HG02571 (cell line): ENCODE measurements around the gene FA2H.
"Not testable (repeated sequence)": the region's sequence is repeated elsewhere in the genome, so short reads cannot be mapped to it uniquely, and the experiment has no call there.

ENCODE experiments used
- ATAC-seq: cut with Tn5 transposase; IDR thresholded peaks from one replicate; pipeline ENCODE4 v1.9.1; 2021; ENCODE audit warnings: mild to moderate bottlenecking, moderate library complexity; ENCODE audit not compliant: unreplicated experiment

Gene FA2H

DNA sequence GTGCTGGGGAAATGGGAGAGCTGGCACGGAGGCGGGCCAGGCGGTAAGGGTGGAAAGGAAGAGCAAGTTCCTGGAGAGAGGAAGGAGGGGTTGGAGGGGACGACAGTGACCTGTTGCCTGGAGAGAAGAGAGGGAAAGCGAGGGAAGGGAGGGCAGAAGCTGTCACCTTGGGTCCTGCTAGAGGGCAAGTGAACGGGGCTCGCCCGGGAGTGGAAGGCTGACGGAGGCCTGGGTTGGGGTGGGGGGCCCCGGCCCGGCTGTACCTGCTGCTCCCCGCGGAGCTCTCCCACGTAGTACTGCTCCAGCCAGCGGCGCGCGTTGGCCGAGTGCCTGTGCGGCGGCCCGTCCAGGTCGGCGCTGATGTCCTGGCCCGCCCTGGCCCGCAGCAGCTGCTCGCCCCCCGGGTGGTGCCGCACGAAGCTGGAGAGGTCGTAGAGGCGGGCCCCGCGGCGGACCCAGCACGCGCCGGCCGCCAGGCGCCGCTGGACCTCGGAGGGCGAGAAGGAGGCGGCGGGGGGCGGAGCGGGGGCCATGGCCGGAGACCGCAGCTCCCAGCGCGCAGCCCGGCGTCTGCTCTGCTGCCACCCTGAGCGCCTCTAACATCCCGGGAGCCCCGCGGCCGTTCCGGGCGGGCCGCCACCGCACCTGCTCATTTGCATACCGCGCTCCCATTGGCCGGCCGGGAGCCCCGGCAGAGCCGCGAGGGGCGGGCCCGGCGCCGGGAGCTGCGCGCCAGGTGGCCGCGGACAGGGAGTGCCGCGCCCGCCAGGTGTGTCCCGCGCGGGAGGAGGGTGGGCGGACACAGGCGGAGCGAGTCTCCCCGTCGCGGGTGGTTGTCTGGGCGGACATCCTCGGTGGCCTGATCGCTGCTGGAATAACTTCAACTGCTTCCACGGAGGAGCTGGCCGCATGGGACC is at the start of gene FA2H:
FA2H (minus strand) TSS at position 598 of the 917 bp plus-strand sequence; CDS start at position 533, 65 bp downstream.
- peak; percentile 81 for ATAC-seq

- no peak for ATAC-seq
These were observed 43.2 kb upstream of the FA2H start for GRCh38 chr16:74817851-74818250.

DNA sequence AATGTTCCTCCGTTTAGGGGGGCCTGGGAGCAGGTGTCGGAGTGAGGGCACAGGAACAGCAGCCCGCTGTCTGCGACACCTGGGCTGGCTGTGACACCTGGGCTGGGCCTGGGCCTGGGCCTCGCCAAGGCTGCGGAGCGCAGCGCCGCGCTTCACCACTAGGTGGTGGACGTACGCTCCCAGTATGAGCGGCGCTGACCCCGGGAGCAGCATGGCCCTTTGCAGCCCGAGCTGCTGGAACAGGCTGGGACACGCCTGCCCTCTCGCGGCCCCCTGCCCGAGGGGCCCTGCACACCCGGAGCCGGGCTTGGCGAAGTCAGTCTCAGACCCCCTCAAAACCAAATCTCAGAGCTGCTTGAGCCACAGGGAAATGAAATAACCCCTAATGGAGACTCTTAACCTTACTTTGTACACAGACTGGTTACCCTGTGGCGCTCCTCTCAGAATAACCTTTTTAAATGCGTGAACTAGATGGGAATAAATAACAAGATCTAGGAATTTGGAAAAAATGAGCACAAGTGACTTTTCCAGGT is 38.6 kb upstream of the FA2H start:
- peak; percentile 95 for ATAC-seq

DNA sequence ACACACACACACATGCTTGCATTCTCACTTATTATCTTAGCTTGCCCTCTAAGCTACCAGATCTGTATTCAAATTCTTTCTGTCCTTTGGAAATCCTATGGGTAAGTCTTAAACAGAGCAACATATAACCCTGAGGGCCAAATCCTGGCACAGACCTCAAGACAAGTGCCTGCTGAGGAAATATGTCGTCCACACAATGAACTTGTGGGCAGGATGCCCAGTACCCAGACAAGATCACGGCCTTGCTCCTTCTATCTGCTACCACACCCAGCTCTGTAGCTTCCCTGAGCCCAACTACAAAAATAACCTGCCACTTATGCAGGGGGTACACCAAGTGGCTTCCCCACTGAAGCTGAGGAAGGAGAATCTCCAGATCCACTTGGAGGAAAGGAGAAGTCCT is 37.3 kb upstream of the FA2H start:
- no peak for ATAC-seq

DNA sequence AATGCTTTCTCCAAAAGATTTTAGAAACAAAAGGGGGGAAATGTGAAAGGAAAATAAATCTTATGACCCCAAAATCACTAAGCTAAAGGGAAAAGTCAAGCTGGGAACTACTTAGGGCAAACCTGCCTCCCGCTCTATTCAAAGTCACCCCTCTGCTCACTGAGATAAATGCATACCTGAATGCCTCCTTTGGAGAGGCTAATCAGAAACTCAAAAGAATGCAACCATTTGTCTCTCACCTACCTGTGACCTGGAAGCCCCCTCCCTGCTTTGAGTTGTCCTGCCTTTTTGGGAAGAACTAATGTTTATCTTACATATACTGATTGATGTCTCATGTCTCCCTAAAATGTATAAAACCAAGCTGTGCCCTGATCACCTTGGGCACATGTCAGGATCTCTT is 36.6 kb upstream of the FA2H start:
- ATAC-seq, result not testable (repeated sequence)

- no peak for ATAC-seq
These were observed 32.5 kb upstream of the FA2H start for GRCh38 chr16:74807052-74807646.

GRCh38 chr16:74800216-74800871 is 25.7 kb upstream of the FA2H start:
- ATAC-seq, result no peak

DNA sequence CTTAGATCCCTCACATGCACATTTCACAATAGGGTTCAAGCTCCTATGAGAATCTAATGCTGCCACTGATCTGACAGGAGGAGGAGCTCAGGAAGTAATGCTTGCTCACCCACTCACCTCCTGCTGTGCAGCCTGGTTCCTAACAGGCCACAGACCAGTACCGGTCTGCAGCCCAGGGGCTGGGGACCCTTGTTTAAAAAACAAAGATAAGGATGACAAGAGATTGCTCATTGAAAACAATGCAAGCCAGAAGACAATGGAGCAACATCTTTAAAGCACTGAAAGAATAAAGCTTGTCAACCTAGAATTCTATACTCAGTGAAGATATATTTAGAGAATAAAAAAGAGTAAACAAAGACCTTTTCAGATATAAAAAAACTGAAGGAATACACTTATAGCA is 22.8 kb upstream of the FA2H start:
- no peak for ATAC-seq

- no peak for ATAC-seq
These were observed 20.5 kb upstream of the FA2H start for GRCh38 chr16:74795104-74795503.

DNA sequence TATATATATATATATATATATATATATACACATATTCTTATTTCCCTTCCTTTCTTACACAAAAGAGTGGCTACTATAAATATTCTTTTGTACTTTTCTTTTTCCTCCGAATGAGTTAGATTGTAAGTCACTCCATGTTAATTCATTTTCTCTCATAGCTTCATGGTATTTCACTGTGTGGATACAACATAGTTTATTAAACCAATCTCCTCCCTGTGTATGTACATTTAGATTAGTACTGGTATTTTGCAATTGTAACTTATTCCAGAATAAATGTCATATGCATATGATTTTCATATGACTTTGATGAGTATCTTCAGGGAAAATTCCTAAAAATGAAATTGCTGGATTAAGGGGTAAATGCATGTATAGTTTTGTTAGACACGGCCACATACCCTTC is 20.0 kb upstream of the FA2H start:
- ATAC-seq, result no peak

DNA sequence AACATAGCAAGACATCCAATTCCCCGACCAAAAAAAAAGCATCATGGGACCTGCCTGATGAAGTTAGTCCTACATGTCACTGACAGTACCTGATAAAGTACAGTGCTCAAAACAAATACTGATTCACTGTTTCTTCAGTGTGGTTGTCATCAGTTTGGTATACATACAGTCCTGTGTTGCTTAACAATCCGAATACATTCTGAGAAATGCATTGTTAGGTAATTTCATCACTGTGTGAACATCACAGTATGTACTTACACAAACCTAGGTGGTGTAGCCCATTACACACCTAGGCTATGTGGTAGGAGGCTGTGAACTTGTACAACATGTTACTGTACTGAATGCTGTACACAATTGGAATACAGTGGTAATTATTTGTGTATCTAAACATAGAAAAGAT is 19.0 kb upstream of the FA2H start:
- no peak for ATAC-seq

- ATAC-seq, result no peak
These were observed 17.6 kb upstream of the FA2H start for GRCh38 chr16:74792225-74792624.

GRCh38 chr16:74791749-74792148 is 17.1 kb upstream of the FA2H start:
- not testable (repeated sequence) for ATAC-seq

DNA sequence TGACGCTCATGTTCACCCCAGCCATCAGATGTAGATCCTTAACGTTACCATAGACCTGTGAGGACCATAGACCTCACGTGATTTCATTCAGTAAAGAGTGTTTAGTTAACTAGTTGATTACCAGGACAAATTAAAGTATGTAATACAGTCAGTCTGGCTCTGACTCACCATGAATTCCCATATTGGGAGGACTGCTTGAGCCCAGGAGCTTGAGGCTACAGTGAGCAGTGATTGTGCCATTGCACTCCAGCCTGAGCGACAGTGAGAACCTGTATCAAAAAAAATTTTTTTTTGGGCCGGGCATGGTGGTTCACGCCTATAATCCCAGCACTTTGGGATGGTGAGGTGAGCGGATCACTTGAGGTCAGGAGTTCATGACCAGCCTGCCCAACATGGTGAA is 13.5 kb upstream of the FA2H start:
- ATAC-seq, result no peak

GRCh38 chr16:74785031-74785430 is 10.4 kb upstream of the FA2H start:
- no peak for ATAC-seq

GRCh38 chr16:74778646-74779045 is 4.0 kb upstream of the FA2H start:
- ATAC-seq, result no peak

DNA sequence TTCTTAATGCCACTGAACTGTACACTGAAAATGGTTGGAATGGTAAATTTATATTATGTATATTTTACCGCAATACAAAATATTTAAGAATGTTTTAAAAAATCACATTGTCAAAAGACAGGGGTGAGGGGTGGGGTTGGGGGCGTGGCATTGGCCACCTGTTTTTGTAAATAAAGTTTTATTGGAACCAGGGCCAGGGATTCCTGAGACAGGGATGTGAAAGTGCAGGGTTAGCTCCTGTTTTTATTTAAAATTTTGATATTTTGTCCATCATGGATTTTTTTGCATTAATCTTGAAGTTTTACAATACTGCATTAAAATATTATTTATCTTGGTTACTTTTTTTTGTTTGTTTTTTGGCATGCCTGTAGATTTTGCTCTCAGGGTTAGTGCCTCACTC is 2.3 kb upstream of the FA2H start:
- no peak for ATAC-seq

- ATAC-seq, result no peak
These were observed 635 bp upstream of the FA2H start for GRCh38 chr16:74775255-74775654.

DNA sequence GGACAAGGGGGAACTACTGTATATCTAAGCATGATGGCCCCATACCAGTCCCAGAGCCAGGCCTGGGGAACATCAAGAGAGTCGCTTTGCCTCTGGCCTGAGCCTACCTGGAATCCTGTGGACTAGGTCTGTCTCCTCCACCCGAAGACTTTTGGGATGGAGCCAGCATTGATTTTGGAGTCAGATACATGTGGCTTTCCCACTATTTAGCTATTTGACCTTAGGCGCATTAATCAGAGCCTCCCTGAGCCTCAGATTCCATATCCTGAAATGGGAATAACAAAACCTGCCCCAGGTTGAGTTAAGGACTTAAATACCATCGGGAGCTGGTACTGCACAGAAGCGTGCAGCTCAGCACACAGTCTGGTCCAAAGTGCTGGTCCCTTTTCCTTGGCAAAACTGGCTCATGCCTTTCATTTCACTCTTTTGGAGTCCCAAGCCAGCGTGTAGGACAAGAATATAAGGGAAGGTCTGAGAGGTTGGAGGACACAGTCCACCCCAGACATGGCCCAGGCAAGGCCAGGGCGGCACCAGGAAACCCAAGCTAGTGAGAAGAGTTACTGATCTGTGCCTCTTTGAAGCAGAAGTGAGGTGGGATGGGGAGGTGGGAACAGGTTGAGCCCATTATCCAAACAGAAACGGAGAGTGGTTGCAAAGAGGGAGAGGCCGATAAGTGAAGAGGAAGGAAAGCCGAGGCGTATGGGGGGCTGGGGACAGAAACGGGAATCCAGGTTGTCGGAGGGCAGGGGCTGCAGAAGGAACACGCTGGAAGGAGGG is 986 bp downstream of the FA2H start:
- ATAC-seq, result no peak

DNA sequence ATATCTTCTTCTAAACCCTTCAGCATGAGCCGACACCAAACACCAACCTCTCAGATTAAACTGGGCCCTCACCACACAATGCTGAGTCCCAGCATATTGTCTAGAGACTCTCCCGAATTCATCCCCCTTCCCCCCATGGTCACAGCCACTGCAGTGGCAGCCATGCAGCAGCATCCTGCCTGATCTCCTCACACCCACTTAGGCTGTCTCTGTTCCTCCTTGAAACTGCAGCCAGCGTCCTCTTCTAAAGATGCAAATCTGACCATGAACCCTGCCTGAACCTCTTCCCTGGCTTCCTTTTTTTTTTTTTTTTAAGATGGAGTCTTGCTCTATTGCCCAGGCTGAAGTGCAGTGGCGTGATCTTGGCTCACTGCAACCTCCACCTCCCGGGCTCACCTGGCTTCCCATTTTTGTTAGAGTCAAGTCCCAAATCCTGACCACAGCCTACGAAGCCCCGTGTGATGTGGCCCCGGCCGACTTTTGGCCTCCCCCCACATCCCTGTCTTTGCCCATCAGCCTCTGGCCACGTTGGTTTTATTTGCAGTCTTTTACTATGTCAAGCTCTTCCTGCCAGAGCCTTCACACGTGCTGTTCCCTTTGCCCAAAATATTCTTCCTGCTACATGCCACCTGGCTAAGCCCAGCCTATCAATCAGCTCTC is 2.8 kb downstream of the FA2H start:
- peak; percentile 46 for ATAC-seq
